Trophoblast cell (in vitro differentiated cells and primary cell): Measurements from ENCODE around the gene STPG3.

Experiments used
- DNase-seq, 2 donors: peaks; one replicate each; pipeline ENCODE4 v3.0.0-alpha.2; 2016
- H2AFZ ChIP-seq: 2 replicates; pipeline ENCODE4 v1.6.1; 2013; ENCODE audit warnings: low read length, moderate library complexity, mild to moderate bottlenecking; ENCODE audit not compliant: insufficient read depth, poor library complexity
- H2AK5ac ChIP-seq: 2 replicates; pipeline ENCODE4 v1.6.1; 2013; ENCODE audit warnings: mild to moderate bottlenecking, low read length
- H2BK120ac ChIP-seq: 2 replicates; pipeline ENCODE4 v1.6.1; 2013; ENCODE audit warnings: low read length, mild to moderate bottlenecking, moderate library complexity; ENCODE audit not compliant: insufficient read depth, poor library complexity
- H2BK12ac ChIP-seq: 2 replicates; pipeline ENCODE4 v1.6.1; 2013; ENCODE audit warnings: mild to moderate bottlenecking, low read length, moderate library complexity
- H2BK5ac ChIP-seq: 2 replicates; pipeline ENCODE4 v1.6.1; 2013; ENCODE audit warnings: low read length, low read depth, moderate library complexity, mild to moderate bottlenecking; ENCODE audit not compliant: poor library complexity
- H3K14ac ChIP-seq: 2 replicates; pipeline ENCODE4 v1.6.1; 2013; ENCODE audit warnings: mild to moderate bottlenecking, low read length
- H3K18ac ChIP-seq: 2 replicates; pipeline ENCODE4 v1.6.1; 2013; ENCODE audit warnings: mild to moderate bottlenecking, low read length
- H3K23ac ChIP-seq: 2 replicates; pipeline ENCODE4 v1.6.1; 2013; ENCODE audit warnings: low read length
- H3K27ac ChIP-seq: 2 replicates; pipeline ENCODE4 v1.5.1; 2013; ENCODE audit warnings: low read depth, mild to moderate bottlenecking, inconsistent platforms, low read length, moderate library complexity
- H3K27me3 ChIP-seq: 2 replicates; pipeline ENCODE4 v1.6.1; 2013; ENCODE audit warnings: inconsistent platforms, mild to moderate bottlenecking, low read length, moderate library complexity; ENCODE audit not compliant: insufficient read depth
- H3K36me3 ChIP-seq, 2 experiments: 1 replicate in 1 of 2; 2 replicates in 1 of 2; pipeline ENCODE4 v1.6.1; 2013; ENCODE audit warnings: low read length in 2 of 2, mild to moderate bottlenecking in 2 of 2, moderate library complexity in 1 of 2; ENCODE audit not compliant: insufficient read depth in 2 of 2, control insufficient read depth in 1 of 2
- H3K4ac ChIP-seq: 2 replicates; pipeline ENCODE4 v1.6.1; 2013; ENCODE audit warnings: low read depth, mild to moderate bottlenecking, low read length, moderate library complexity
- H3K4me1 ChIP-seq, 2 experiments: 1 replicate in 1 of 2; 2 replicates in 1 of 2; pipeline ENCODE4 v1.6.1; 2013; ENCODE audit warnings: low read length in 2 of 2, mild to moderate bottlenecking in 2 of 2, moderate library complexity in 1 of 2; ENCODE audit not compliant: insufficient read depth in 2 of 2, control insufficient read depth in 1 of 2
- H3K4me2 ChIP-seq: 2 replicates; pipeline ENCODE4 v1.6.1; 2013; ENCODE audit warnings: inconsistent platforms, mild to moderate bottlenecking, low read length, moderate library complexity
- H3K4me3 ChIP-seq: 2 replicates; pipeline ENCODE4 v1.5.1; 2013; ENCODE audit warnings: mild to moderate bottlenecking, low read depth, low read length, inconsistent platforms
- H3K79me1 ChIP-seq: one replicate; pipeline ENCODE4 v1.6.1; 2013; ENCODE audit warnings: low read length
- H3K79me2 ChIP-seq: 2 replicates; pipeline ENCODE4 v1.6.1; 2013; ENCODE audit warnings: low read length, mild to moderate bottlenecking; ENCODE audit not compliant: control insufficient read depth, insufficient read depth, poor library complexity
- H3K9ac ChIP-seq: 2 replicates; pipeline ENCODE4 v1.6.1; 2013; ENCODE audit warnings: mild to moderate bottlenecking, low read length
- H3K9me3 ChIP-seq: 2 replicates; pipeline ENCODE4 v1.6.1; 2013; ENCODE audit warnings: low read depth, mild to moderate bottlenecking, control low read depth, inconsistent platforms, low read length; ENCODE audit not compliant: insufficient read depth
- H4K12ac ChIP-seq: 2 replicates; pipeline ENCODE4 v1.6.1; 2013; ENCODE audit warnings: low read depth, mild to moderate bottlenecking, low read length, moderate library complexity
- H4K8ac ChIP-seq: 2 replicates; pipeline ENCODE4 v1.6.1; 2013; ENCODE audit warnings: low read depth, mild to moderate bottlenecking, low read length, moderate library complexity
- H4K91ac ChIP-seq: one replicate; pipeline ENCODE4 v1.6.1; 2013; ENCODE audit warnings: low read depth, mild to moderate bottlenecking, low read length, moderate library complexity
- WGBS: extraction: QIAGEN DNeasy Blood & Tissue Kit; methylation state at CpG from one replicate; pipeline ENCODE4 v1.1.7; 2013; ENCODE audit warnings: missing lambda C conversion rate; ENCODE audit not compliant: insufficient read length, insufficient coverage; ENCODE audit errors: extremely low coverage; 5-methylcytosine and 5-hydroxymethylcytosine counted together

STPG3 gene

DNA sequence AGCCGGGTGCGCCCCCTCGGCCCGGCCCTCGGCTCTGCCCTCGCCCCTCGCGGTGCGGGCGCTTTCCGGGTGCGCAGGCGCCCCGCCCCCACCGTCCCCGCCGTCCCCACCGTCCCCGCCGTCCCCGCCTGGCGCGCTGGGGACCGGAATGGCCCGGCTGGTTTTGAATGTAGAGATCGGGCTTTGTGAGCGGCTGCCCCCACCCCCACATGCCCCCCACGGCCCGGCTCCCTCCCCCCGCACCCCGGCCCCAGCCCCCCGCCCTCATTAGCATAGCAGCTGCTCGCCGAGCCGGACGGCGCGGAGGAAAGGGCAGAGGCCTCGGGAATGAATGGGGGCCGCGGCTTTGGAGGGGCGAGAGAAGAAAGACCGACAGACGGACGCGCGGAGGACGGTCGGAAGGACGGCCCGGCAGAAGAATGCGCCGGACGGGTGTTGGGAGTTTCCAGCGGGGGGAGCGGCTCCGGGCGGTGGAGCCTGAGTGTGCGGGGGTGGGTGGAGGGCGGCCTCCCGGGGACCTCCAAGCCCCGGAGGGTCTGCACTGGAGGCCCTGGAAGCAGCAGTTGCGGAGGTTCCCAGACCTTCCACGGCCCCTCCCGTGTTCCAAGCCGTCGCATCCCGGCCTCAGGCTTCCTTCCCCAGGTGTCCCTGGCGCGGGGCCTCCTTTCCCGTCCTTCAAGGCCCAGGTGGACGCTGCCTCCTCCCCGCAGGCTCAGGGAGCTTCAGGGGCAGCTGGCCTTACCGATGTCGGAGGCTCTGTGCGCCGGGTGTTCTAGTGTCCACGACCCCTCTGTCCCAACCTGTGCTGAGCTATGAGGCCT is 45.0 kb downstream of the STPG3 start:
- Histone ChIP-seq H4K8ac (no peak overlapping the region), H3K4me2 (peak overlapping the region; percentile 62), H2BK12ac (no peak overlapping the region), H3K18ac (no peak overlapping the region), H3K4me3 (peak overlapping the region; percentile 14), H2BK5ac (no peak overlapping the region), H3K27me3 (peaks cover 7% of the 10 kb centered on the region), H2AK5ac (no peak overlapping the region), H2AFZ (no peak overlapping the region), H3K14ac (no peak overlapping the region), H4K91ac (no peak overlapping the region), H3K36me3 (no peaks in the 10 kb centered on the region), H2BK120ac (no peak overlapping the region), H3K79me2 (no peaks in the 10 kb centered on the region), H3K4ac (no peak overlapping the region), H3K79me1 (no peaks in the 10 kb centered on the region), H3K9me3 (peaks cover 8% of the 10 kb centered on the region), H3K27ac (no peak overlapping the region), H3K23ac (no peak overlapping the region), H3K9ac (no peak overlapping the region), H3K4me1 (peaks cover 3 to 18% of the 10 kb centered on the region in 2 experiments), H4K12ac (no peak overlapping the region)
- WGBS = no CpG with 5 or more reads among the region's 78 CpGs
- no peak for DNase-seq

GRCh38 chr9:137296670-137297664 is 45.9 kb downstream of the STPG3 start:
- Histone ChIP-seq H3K4me3 (no peak overlapping the region), H3K9me3 (peaks cover 8% of the 10 kb centered on the region), H3K14ac (no peak overlapping the region), H3K79me1 (no peaks in the 10 kb centered on the region), H2BK120ac (no peak overlapping the region), H3K23ac (no peak overlapping the region), H3K27ac (no peak overlapping the region), H4K8ac (no peak overlapping the region), H3K4ac (no peak overlapping the region), H3K4me2 (no peak overlapping the region), H3K4me1 (peaks cover 8 to 24% of the 10 kb centered on the region in 2 experiments), H4K91ac (no peak overlapping the region), H2BK12ac (no peak overlapping the region), H3K36me3 (no peaks in the 10 kb centered on the region), H3K18ac (no peak overlapping the region), H2BK5ac (no peak overlapping the region), H3K27me3 (peaks cover 7% of the 10 kb centered on the region), H2AFZ (no peak overlapping the region), H4K12ac (no peak overlapping the region), H2AK5ac (no peak overlapping the region), H3K9ac (no peak overlapping the region), H3K79me2 (no peaks in the 10 kb centered on the region)
- no CpG with 5 or more reads among the region's 24 CpGs for WGBS
- DNase-seq = no peak

DNA sequence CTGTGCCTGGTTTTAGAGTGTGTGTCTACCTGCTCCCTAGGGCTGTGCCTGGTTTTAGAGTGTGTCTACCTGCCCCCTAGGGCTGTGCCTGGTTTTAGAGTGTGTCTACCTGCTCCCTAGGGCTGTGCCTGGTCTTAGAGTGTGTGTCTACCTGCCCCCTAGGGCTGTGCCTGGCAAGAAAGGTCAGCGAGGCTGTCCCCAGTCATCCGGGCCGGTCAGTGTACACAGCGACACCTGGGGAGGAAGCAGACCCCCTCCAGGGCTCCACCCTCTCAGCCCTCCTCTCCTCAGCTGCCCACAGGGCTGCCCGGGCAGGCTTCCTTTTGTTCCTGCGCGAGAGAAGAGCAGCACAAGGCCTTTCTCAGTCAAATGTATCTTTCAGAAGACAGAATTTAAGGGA is 46.9 kb downstream of the STPG3 start:
- no peak overlapping the region for H2BK120ac ChIP-seq

GRCh38 chr9:137298401-137299202 is 47.5 kb downstream of the STPG3 start:
- H3K4me1 ChIP-seq = peaks cover 12 to 28% of the 10 kb centered on the region in 2 experiments
- H4K8ac ChIP-seq = no peak overlapping the region
- H3K79me1 ChIP-seq = peaks cover 2% of the 10 kb centered on the region
- H3K4me2 ChIP-seq = no peak overlapping the region
- WGBS = no CpG with 5 or more reads among the region's 24 CpGs
- H2BK12ac ChIP-seq = no peak overlapping the region
- H3K18ac ChIP-seq = no peak overlapping the region
- no peak overlapping the region for H2AFZ ChIP-seq
- peaks cover 12% of the 10 kb centered on the region for H3K27me3 ChIP-seq
- no peak overlapping the region for H4K91ac ChIP-seq
- H4K12ac ChIP-seq = no peak overlapping the region
- H3K14ac ChIP-seq = no peak overlapping the region
- H2BK120ac ChIP-seq = no peak overlapping the region
- H3K9me3 ChIP-seq = peaks cover 8% of the 10 kb centered on the region
- no peak overlapping the region for H3K27ac ChIP-seq
- no peaks in the 10 kb centered on the region for H3K79me2 ChIP-seq
- H2AK5ac ChIP-seq = no peak overlapping the region
- H2BK5ac ChIP-seq = no peak overlapping the region
- H3K4ac ChIP-seq = no peak overlapping the region
- no peak overlapping the region for H3K9ac ChIP-seq
- no peak overlapping the region for H3K23ac ChIP-seq
- no peak overlapping the region for H3K4me3 ChIP-seq
- no peaks in the 10 kb centered on the region for H3K36me3 ChIP-seq
- DNase-seq = no peak

More for the DNA sequence above, 46.9 kb downstream of the STPG3 start:
- Histone ChIP-seq H3K9me3 (peaks cover 8% of the 10 kb centered on the region), H3K4me3 (no peak overlapping the region), H3K23ac (no peak overlapping the region), H3K9ac (no peak overlapping the region), H3K79me1 (peaks cover 2% of the 10 kb centered on the region), H2BK5ac (no peak overlapping the region), H3K4ac (no peak overlapping the region), H3K18ac (no peak overlapping the region), H4K8ac (no peak overlapping the region), H3K27ac (no peak overlapping the region), H3K27me3 (peaks cover 12% of the 10 kb centered on the region), H2AFZ (no peak overlapping the region), H3K36me3 (no peaks in the 10 kb centered on the region), H4K12ac (no peak overlapping the region), H3K14ac (no peak overlapping the region), H2AK5ac (no peak overlapping the region), H4K91ac (no peak overlapping the region), H3K79me2 (no peaks in the 10 kb centered on the region), H3K4me1 (peaks cover 12 to 28% of the 10 kb centered on the region in 2 experiments), H2BK12ac (no peak overlapping the region), H3K4me2 (no peak overlapping the region)
- DNase-seq = no peak
- no CpG with 5 or more reads among the region's 7 CpGs for WGBS
